Tibial artery (tissue), 4 donors: ENCODE data around the gene SIPA1L3.

Source experiments
- DNase-seq, 2 donors: peaks; one replicate each; pipeline ENCODE4 v3.0.0-alpha.2; 2019
- H3K27ac ChIP-seq, 2 donors: fragments of 200-600 bp; sonication (generic) in 1 of 2; 1 replicate in 1 of 2; 2 replicates in 1 of 2; pipeline ENCODE4 v1.5.1; 2018 to 2019; ENCODE audit warnings: mild to moderate bottlenecking in 1 of 2
- H3K27me3 ChIP-seq, 2 donors: fragments of 200-600 bp; sonication (generic) in 1 of 2; one replicate each; pipeline versions ENCODE4 v1.5.1 to v1.6.0; 2016 to 2019
- H3K36me3 ChIP-seq, 3 donors: fragments of 200-600 bp; sonication (generic) in 2 of 3; one replicate each; pipeline ENCODE4 v1.5.1; 2016 to 2019; ENCODE audit warnings: mild to moderate bottlenecking in 2 of 3
- H3K4me1 ChIP-seq, 4 donors: fragments of 200-600 bp; sonication (generic) in 2 of 4; 1 replicate in 3 of 4; 2 replicates in 1 of 4; pipeline ENCODE4 v1.5.1; 2016 to 2019
- H3K4me3 ChIP-seq, 2 donors: fragments of 200-600 bp; sonication (generic) in 1 of 2; 1 replicate in 1 of 2; 2 replicates in 1 of 2; pipeline ENCODE4 v1.5.1; 2018 to 2019; ENCODE audit warnings: mild to moderate bottlenecking in 2 of 2
- H3K9me3 ChIP-seq, 3 donors: fragments of 200-600 bp; sonication (generic) in 1 of 3; one replicate each; pipeline ENCODE4 v1.5.1; 2016 to 2019
- intact Hi-C: fragments of 100-400 bp; cut with DNase I; formaldehyde crosslinking; loops from one replicate; pipeline ENCODE4 v1.15.0; 2023; ENCODE audit warnings: low total_unique reads
- TF ChIP-seq, protein P1 (sequence below), 2 experiments: fragments of 200-600 bp in 1 of 2; fragments of 450-650 bp in 1 of 2; IDR thresholded peaks; one replicate each; pipeline ENCODE4 v1.5.1; 2017 to 2019; ENCODE audit warnings: antibody characterized with exemption in 2 of 2, mild to moderate bottlenecking in 1 of 2, moderate library complexity in 1 of 2

SIPA1L3 gene

DNA sequence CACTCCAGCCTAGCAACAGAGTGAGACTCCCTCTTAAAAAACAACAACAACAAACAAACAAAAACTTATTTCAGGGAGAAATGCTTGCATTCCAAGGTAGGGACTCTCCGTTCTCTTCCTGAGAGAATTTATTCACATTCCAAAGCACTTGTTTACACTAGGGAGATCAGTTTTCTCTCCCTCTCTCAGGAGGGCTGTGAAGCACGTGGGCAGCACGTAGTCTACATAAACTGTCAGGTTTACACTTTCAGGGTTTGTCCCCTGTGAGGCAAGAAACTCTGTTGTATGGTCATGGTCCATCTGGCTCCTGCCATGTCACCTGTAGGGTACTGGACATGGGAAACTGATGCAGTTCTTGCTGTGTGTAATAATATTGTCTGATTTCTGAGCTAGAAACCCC lies 32.2 kb upstream of the SIPA1L3 start:
- Histone ChIP-seq H3K27ac (no peak overlapping the region), H3K4me1 (no peaks in the 10 kb centered on the region), H3K9me3 (no peaks in the 10 kb centered on the region), H3K27me3 (peaks cover 0 to 2% of the 10 kb centered on the region in 2 donors), H3K4me3 (no peak overlapping the region), H3K36me3 (no peaks in the 10 kb centered on the region)
- intact Hi-C loops = no loop called here
- no peak for DNase-seq
- TF ChIP-seq, protein P1, sequence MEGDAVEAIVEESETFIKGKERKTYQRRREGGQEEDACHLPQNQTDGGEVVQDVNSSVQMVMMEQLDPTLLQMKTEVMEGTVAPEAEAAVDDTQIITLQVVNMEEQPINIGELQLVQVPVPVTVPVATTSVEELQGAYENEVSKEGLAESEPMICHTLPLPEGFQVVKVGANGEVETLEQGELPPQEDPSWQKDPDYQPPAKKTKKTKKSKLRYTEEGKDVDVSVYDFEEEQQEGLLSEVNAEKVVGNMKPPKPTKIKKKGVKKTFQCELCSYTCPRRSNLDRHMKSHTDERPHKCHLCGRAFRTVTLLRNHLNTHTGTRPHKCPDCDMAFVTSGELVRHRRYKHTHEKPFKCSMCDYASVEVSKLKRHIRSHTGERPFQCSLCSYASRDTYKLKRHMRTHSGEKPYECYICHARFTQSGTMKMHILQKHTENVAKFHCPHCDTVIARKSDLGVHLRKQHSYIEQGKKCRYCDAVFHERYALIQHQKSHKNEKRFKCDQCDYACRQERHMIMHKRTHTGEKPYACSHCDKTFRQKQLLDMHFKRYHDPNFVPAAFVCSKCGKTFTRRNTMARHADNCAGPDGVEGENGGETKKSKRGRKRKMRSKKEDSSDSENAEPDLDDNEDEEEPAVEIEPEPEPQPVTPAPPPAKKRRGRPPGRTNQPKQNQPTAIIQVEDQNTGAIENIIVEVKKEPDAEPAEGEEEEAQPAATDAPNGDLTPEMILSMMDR (IDR thresholded peaks at IDR 0.05) = no peak

DNA sequence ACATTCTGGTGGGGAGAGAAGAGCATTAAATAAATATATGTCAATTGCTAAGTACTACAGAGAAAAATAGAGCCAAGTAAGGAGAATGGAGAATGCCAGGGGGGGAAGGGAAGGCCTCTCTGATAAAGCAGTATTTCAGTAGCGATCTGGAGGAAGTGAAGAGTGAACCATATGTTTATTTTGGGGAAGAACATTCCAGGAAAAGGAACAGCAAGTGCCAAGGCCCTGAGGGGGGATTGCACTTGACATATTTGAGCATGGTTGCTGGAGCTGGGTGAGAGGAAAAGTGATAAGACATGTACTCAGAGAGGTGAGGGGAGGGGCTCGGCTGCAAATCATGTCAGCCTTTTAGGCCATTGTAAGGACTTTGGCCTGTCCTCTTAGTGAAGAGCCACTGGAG lies 31.0 kb upstream of the SIPA1L3 start:
- H3K27me3 ChIP-seq = peaks cover 0 to 2% of the 10 kb centered on the region in 2 donors
- TF ChIP-seq, protein P1 (IDR thresholded peaks at IDR 0.05) = no peak
- DNase-seq = no peak
- no peak overlapping the region for H3K27ac ChIP-seq
- no peaks in the 10 kb centered on the region for H3K9me3 ChIP-seq
- H3K4me1 ChIP-seq = no peaks in the 10 kb centered on the region
- no peaks in the 10 kb centered on the region for H3K36me3 ChIP-seq
- H3K4me3 ChIP-seq = no peak overlapping the region
- intact Hi-C loops = no loop called here

DNA sequence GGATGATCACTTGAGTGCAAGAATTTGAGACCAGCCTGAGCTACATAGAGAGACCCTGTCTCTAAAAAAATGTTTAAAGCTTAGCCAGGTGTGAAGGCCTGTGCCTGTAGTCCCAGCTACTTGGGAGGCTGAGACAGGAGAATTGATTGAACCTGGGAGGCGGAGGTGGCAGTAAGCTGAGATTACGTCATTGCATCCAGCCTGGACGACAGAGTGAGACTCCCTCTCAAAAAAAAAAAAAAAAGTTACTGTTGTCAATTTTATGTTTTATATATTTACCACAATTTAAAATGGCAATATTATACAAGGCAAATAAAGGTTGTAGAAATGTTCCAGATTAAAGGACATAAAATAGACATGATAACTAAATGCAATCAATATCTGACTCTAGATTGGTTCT lies 29.9 kb upstream of the SIPA1L3 start:
- TF ChIP-seq, protein P1 (IDR thresholded peaks at IDR 0.05) = no peak
- Histone ChIP-seq H3K9me3 (peaks cover 0 to 7% (median 2%) of the 10 kb centered on the region in 3 donors), H3K27ac (no peak overlapping the region), H3K4me1 (no peaks in the 10 kb centered on the region), H3K27me3 (no peaks in the 10 kb centered on the region), H3K4me3 (no peak overlapping the region), H3K36me3 (no peaks in the 10 kb centered on the region)
- DNase-seq = no peak
- intact Hi-C loops = no loop called here

DNA sequence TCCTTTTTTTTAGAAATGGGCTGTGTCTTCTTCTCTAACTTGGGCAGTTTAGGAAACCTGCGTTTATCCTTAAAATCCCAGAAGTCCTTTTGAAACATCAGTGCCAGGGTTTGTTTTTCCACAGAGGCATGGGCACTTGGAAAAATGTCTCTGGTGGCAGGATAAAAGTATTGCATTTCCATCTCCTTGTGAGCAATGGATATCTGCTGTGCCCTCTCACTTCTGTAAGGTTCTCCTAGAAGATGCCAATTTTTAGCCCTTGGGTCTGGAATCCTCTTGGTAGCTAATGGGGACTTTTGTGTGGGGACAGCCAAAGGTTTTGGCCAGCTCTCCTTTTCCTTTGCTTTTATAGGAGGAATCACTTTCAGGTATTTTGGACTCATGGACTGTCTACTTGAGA lies 21.6 kb upstream of the SIPA1L3 start:
- TF ChIP-seq, protein P1 (IDR thresholded peaks at IDR 0.05) = no peak
- H3K27me3 ChIP-seq = peaks cover 0 to 4% of the 10 kb centered on the region in 2 donors
- no peak for DNase-seq
- no peak overlapping the region for H3K4me3 ChIP-seq
- H3K9me3 ChIP-seq = peaks cover 0 to 18% (median 9%) of the 10 kb centered on the region in 3 donors
- H3K27ac ChIP-seq = no peak overlapping the region
- no peaks in the 10 kb centered on the region for H3K36me3 ChIP-seq
- intact Hi-C loops = no loop called here
- no peaks in the 10 kb centered on the region for H3K4me1 ChIP-seq

DNA sequence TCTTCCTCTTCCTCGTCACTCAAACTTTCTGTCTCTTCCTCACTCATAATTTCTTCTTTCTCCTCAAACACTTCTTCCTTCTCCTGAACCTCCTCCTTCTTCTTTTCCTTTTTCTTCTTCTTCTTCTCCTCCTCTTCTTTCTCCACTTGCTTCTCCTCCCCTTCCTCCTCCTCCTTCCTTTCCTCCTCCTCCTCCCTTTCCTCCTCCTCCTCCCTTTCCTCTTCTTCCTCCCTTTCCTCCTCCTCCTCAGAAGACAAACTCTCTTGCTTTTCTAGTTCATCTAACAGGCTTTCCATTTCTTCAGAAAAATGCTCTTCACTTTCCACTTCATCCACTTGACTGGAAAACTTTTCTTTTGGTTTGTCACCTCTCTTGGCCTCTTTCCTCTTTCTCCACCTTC lies 20.4 kb upstream of the SIPA1L3 start:
- no peak overlapping the region for H3K27ac ChIP-seq
- H3K36me3 ChIP-seq = no peaks in the 10 kb centered on the region
- intact Hi-C loops = no loop called here
- H3K4me1 ChIP-seq = no peaks in the 10 kb centered on the region
- H3K9me3 ChIP-seq = peaks cover 0 to 17% (median 9%) of the 10 kb centered on the region in 3 donors
- DNase-seq = no peak
- H3K27me3 ChIP-seq = peaks cover 0 to 4% of the 10 kb centered on the region in 2 donors
- H3K4me3 ChIP-seq = no peak overlapping the region
- TF ChIP-seq, protein P1 (IDR thresholded peaks at IDR 0.05) = no peak
